ENCODE results near the gene CCDC148.

DNA sequence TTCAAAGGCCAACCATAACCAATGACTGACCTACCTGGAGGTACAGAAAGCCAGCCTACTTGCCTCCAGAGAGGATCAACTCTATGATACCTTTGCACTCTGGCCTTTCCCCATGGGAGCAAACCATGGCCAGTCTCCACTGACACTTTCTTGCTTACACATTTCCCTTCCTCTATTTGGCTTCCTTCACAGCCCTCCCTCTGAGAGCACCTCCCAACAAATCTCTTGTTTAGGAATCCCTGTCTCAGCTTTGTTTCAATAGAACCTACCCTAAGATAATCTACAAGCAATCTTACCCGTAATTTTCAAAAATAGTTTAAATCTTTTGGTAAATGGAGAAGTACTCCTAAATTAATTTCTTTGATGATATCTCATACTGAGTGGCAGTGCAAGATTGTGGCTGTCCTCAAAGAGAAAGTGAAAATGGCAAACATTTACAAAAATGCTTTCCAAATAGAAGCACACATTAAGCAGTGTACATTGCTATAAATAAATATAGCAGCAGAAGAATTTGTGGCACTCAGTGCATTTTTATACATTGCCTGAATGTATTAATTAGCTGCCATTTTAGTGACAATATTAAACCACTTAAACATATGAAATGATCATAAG, 140.6 kb downstream of the CCDC148 start:
- TF ChIP-seq, protein P1, sequence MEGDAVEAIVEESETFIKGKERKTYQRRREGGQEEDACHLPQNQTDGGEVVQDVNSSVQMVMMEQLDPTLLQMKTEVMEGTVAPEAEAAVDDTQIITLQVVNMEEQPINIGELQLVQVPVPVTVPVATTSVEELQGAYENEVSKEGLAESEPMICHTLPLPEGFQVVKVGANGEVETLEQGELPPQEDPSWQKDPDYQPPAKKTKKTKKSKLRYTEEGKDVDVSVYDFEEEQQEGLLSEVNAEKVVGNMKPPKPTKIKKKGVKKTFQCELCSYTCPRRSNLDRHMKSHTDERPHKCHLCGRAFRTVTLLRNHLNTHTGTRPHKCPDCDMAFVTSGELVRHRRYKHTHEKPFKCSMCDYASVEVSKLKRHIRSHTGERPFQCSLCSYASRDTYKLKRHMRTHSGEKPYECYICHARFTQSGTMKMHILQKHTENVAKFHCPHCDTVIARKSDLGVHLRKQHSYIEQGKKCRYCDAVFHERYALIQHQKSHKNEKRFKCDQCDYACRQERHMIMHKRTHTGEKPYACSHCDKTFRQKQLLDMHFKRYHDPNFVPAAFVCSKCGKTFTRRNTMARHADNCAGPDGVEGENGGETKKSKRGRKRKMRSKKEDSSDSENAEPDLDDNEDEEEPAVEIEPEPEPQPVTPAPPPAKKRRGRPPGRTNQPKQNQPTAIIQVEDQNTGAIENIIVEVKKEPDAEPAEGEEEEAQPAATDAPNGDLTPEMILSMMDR (IDR thresholded peaks at IDR 0.05 in 4 of 5, conservative IDR thresholded peaks at IDR 0.05 in 1 of 5) = no peak
- TF ChIP-seq POLR2A (IDR thresholded peaks at IDR 0.05) = no peak
